ENCODE results near the gene SARM1.

DNA sequence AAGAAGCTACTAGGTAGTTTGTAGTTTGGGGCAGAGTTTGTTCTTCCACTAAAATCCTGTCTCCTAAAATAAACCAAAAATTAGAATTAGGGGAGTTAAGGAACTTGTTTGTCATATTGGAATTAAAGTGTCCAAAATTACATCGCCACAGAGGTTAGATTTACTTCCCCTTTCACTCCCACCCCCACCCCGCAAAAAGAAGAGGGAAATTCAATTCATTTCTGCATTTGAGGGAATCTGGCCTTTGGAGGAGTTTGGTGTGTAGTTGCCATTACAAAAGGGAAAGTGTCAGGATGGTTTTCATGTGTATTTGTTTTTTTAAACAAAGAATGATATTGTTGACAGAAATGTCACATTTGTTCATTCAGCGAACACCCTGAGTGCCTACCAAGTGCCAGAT, 46.7 kb upstream of the SARM1 start:
- TF ChIP-seq, protein P1, sequence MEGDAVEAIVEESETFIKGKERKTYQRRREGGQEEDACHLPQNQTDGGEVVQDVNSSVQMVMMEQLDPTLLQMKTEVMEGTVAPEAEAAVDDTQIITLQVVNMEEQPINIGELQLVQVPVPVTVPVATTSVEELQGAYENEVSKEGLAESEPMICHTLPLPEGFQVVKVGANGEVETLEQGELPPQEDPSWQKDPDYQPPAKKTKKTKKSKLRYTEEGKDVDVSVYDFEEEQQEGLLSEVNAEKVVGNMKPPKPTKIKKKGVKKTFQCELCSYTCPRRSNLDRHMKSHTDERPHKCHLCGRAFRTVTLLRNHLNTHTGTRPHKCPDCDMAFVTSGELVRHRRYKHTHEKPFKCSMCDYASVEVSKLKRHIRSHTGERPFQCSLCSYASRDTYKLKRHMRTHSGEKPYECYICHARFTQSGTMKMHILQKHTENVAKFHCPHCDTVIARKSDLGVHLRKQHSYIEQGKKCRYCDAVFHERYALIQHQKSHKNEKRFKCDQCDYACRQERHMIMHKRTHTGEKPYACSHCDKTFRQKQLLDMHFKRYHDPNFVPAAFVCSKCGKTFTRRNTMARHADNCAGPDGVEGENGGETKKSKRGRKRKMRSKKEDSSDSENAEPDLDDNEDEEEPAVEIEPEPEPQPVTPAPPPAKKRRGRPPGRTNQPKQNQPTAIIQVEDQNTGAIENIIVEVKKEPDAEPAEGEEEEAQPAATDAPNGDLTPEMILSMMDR (IDR thresholded peaks at IDR 0.05; ENCODE audit: extremely low read depth in 1 of 2, insufficient read depth in 1 of 2, low read depth in 1 of 2, low read length in 2 of 2): no peak
- TF ChIP-seq POLR2A (IDR thresholded peaks at IDR 0.05; ENCODE audit: low read depth, low read length): no peak
- TF ChIP-seq POLR2AphosphoS5 (IDR thresholded peaks at IDR 0.05; ENCODE audit: insufficient read depth, low read depth, low read length): no peak
- TF ChIP-seq, protein P2, sequence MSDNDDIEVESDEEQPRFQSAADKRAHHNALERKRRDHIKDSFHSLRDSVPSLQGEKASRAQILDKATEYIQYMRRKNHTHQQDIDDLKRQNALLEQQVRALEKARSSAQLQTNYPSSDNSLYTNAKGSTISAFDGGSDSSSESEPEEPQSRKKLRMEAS (IDR thresholded peaks at IDR 0.05; ENCODE audit: insufficient read depth, insufficient read length): no peak
- TF ChIP-seq GATA2 (IDR thresholded peaks at IDR 0.05; ENCODE audit: insufficient read depth, insufficient read length, low read depth, low read length): no peak
- TF ChIP-seq JUN (IDR thresholded peaks at IDR 0.05; ENCODE audit: borderline replicate concordance, insufficient read depth, insufficient read length, low read depth): no peak
- TF ChIP-seq EZH2 (IDR thresholded peaks at IDR 0.05; ENCODE audit: borderline replicate concordance, low read depth, low read length, severe bottlenecking): no peak
- no peak for TF ChIP-seq MYC (IDR thresholded peaks at IDR 0.05; ENCODE audit: low read depth, low read length)
- no peak for TF ChIP-seq FOS (IDR thresholded peaks at IDR 0.05; ENCODE audit: borderline replicate concordance, insufficient read depth, low read length)
